Airway epithelial cell (primary cell): ENCODE data around the gene OR51Q1. TPM values are rescaled to one million over a fixed set of nuclear protein-coding genes. Genes with fewer than 3 reads are reported as not detected.

Source experiments
- total RNA-seq: library from RNA; depleted of rRNA; stranded (reverse); fragments of >200 nt; gene quantifications from 2 replicates; pipeline ENCODE4 v1.2.3, GENCODE V29; 2015

OR51Q1 gene, protein sequence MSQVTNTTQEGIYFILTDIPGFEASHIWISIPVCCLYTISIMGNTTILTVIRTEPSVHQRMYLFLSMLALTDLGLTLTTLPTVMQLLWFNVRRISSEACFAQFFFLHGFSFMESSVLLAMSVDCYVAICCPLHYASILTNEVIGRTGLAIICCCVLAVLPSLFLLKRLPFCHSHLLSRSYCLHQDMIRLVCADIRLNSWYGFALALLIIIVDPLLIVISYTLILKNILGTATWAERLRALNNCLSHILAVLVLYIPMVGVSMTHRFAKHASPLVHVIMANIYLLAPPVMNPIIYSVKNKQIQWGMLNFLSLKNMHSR
- total RNA-seq: not detected in 2 replicates

DNA sequence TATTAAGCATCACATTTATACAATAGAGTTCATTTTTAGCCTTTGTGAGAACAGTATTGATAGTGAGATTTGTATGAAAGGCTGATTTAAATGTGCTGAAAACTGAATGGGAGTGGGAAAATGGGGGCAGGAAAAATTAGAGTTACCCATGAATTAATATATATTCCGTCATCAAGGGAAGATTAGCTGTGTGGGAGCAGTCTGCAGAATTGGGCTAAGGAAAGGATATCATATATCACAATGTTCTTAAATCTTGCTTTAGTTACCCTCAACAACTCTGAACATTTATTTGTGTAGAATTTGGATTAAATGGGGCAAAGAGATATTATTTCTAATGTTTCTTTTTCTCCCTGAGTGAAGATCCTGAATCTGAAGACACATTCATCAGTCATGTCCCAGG, at the start of gene OR51Q1:
TSS of gene OR51Q1 (plus strand) at position 301 of the 400 bp plus-strand sequence. CDS start at position 391, 90 bp downstream.

DNA sequence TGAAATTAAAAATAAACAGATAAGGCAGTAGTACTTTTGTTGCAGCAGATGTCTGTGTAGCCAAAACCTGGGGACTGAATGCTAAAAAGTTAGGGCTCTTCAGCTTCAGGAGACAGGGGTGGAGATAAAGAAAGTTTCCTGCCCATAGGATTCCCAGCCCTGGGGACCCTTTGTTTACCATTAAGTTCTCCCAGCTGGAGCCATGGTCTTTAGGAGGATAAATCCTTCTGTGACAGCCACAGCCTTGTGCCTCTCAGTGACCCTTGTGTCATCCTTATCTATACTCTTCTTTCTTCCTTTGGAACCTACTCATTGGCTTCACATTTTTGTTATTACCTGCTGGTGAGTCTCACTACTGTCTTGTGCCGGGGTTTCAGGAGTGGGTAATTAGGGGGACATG, 38.3 kb upstream of the OR51Q1 start, which contains the start of gene OR51M1:
TSS of gene OR51M1 (plus strand) at position 237 of the 400 bp plus-strand sequence. CDS start 5,587 bp downstream, outside the sequence.

DNA sequence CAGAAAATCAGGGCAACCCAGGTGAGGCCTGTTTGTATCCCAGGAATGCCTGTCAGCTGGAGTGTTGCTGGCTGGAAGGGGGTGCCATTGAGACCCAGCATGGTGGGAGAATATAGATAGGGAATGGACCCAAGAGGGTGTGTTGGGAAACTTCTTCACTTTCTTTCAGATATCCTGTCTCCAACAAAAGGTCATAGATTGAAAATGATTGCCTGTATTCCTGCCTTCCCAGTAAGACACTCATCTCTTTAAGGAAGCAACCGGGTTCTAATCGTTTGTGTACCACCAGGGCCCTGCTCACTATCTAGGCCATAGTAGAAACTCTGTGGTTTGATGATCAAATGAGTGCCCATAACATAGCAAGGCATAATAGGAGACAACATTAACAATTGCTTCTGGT, 19.5 kb downstream of the OR51Q1 start, which contains the start of gene OR51I1:
TSS of gene OR51I1 (minus strand) at position 101 of the 400 bp plus-strand sequence. CDS start at position 101, 0 bp downstream.

DNA sequence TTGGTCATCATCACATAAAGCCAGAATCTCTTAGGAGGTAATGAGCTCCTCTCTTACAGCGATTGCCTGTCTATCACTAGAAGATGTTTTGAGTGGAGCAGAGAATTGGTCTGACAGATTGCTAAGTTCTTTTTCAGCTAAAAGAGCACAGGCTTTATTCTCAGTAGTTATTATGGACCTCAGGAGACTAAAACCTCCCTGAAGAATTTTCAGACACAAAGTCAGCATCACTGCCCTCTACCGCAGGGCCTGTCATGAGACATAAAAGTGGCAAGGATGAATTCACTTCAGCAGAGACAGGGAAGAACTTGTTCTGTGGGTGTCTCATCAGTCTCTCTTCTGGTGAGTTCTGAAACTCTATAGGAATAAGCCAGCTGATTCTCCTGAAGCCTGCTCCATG, 27.1 kb downstream of the OR51Q1 start, which contains the start of gene OR51I2:
TSS of gene OR51I2 (plus strand) at position 301 of the 400 bp plus-strand sequence. CDS start 4,166 bp downstream, outside the sequence.

Other genes with a start within 250 kb of the OR51Q1 start
- gene OR51V1, start 221.4 kb upstream of the OR51Q1 start, total RNA-seq: not detected in 2 replicates
- gene HBB, start 195.0 kb upstream of the OR51Q1 start, total RNA-seq: not detected in 2 replicates
- gene HBD, start 187.6 kb upstream of the OR51Q1 start, total RNA-seq: not detected in 2 replicates
- not detected in 2 replicates for gene HBG1, start 172.3 kb upstream of the OR51Q1 start, total RNA-seq
- not detected in 2 replicates for gene HBG2, start 167.3 kb upstream of the OR51Q1 start, total RNA-seq
- gene HBE1, start 152.2 kb upstream of the OR51Q1 start, total RNA-seq: not detected in 2 replicates
- gene OR51B4, start 120.2 kb upstream of the OR51Q1 start, total RNA-seq: not detected in 2 replicates
- gene OR51B2, start 97.8 kb upstream of the OR51Q1 start, total RNA-seq: not detected in 2 replicates
- not detected in 2 replicates for gene OR51B5, start 78.6 kb upstream of the OR51Q1 start, total RNA-seq
- gene OR51B6, start 70.6 kb upstream of the OR51Q1 start, total RNA-seq: not detected in 2 replicates
- gene OR51M1, start 38.3 kb upstream of the OR51Q1 start, total RNA-seq: not detected in 2 replicates
- gene OR51I1, start 19.4 kb downstream of the OR51Q1 start, total RNA-seq: not detected in 2 replicates
- not detected in 2 replicates for gene OR51I2, start 27.2 kb downstream of the OR51Q1 start, total RNA-seq
- gene OR52D1, start 66.6 kb downstream of the OR51Q1 start, total RNA-seq: not detected in 2 replicates
- gene UBQLN3, start 87.8 kb downstream of the OR51Q1 start, total RNA-seq: not detected in 2 replicates
- not detected in 2 replicates for gene UBQLNL, start 94.6 kb downstream of the OR51Q1 start, total RNA-seq
- gene OR52H1, start 126.4 kb downstream of the OR51Q1 start, total RNA-seq: not detected in 2 replicates
- not detected in 2 replicates for gene OR52B6, start 158.8 kb downstream of the OR51Q1 start, total RNA-seq
- 4.7 and 5.5 TPM in 2 replicates for gene TRIM6, start 174.5 kb downstream of the OR51Q1 start, total RNA-seq
- 9.4 and 9.5 TPM in 2 replicates for gene TRIM34, start 202.9 kb downstream of the OR51Q1 start, total RNA-seq